HG03575 (cell line): ENCODE results near the gene FBLN2.
"Not testable (repeated sequence)": the region's sequence is repeated elsewhere in the genome, so short reads cannot be mapped to it uniquely, and the experiment has no call there.

Source experiments
- ATAC-seq: cut with Tn5 transposase; IDR thresholded peaks from one replicate; pipeline ENCODE4 v1.9.1; 2021; ENCODE audit not compliant: unreplicated experiment, insufficient number of reproducible peaks, low FRiP score; ENCODE audit errors: extremely low read depth

FBLN2 gene

DNA sequence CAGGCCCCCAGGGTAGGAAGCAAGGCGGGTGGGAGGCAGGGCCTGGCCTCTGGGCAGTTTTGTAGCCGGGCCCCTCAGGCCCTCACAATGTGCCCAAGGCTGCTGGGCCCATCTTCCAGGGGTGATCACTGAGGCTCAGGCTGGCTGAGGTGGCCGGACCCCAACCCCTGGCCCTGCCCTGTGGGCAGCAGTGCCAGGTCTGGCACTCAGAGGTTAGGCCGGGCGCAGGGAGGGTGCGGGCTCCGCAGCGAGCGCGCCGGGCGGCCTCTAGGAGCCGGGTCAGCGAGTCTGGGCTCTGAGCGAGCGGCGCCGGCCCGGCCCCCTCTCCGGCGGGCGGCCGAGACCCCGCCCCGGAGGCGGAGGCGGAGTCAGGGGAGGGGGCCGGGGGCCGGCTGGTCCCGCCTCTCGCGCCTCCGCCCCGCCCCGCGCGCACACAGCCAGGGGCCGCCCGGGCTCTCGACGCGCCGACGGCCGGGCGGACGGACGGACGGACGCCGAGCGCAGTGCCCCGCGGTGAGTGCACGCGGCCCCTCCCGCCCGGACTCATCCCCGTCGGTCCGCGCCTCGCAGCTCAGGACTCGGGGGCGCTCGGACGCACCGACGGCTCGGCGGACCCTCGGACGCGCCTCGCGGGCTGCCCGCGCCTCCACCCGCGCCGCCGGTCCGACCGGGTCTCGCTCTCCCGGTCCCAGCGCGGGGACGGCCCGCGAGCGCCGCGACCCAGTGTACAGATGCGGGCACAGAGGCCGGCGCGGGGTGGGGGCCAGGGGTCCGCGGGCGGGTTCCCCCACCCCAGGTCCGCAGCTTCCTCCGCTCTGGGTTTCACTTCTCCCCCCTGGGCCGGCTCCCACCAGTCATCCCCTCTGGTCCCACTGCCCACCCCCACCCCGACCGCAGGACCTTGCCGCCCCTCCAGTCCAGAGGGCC is at the start of gene FBLN2:
Gene FBLN2 (plus strand): TSS at position 430 of the 927 bp plus-strand sequence. CDS start 21,231 bp downstream, outside the sequence.
- no peak for ATAC-seq

DNA sequence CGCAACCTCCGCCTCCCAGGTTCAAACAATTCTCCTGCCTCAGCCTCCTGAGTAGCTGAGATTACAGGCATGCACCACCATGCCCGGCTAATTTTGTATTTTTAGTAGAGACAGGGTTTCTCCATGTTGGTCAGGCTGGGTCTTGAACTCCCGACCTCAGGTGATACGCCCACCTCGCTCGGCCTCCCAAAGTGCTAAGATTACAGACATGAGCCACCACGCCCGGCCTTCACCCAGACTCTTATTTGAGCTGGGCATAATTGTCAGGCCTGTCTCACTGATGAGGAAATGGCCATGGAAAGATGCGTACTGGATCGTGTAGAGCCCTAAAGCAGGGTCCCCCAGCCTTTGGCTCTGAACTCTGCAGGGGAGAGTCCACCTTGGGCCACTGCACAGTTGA is 49.7 kb upstream of the FBLN2 start:
- ATAC-seq: not testable (repeated sequence)

DNA sequence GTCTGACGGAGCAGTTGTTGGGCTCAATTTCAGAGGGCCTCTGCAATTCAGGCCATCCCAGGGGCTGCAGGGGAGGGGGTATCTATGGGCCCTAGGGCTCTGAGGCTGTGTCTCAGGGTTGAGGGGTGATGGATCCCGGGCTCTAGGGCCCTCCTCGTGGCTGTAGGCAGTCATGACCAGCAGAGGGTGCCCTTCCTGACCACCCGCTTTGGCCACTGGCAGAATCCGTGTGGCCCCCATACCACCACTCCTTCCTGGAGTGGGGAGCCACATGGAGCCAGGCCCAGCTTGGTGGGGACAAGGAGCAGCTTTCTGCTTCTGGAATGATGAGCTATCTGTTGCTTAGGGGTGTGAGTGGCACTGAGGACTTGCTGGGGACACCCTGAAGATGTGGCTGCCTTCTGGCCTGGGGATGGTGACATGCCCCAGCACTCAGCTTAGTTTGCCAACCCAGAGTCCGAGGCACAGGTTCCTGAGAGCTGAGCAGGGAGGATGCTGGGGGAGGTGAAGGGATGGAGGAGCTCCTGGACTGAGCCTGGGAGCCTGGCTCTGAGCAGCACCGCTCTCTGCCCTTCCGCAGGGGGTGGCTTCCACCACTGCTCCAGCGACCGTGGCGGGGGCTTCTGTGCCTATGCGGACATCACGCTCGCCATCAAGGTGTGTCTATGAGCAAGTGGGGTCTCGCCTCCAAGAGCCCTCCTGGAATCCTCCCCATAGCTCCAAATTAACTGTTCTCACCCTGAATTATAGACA is 48.6 kb upstream of the FBLN2 start:
- ATAC-seq: no peak

DNA sequence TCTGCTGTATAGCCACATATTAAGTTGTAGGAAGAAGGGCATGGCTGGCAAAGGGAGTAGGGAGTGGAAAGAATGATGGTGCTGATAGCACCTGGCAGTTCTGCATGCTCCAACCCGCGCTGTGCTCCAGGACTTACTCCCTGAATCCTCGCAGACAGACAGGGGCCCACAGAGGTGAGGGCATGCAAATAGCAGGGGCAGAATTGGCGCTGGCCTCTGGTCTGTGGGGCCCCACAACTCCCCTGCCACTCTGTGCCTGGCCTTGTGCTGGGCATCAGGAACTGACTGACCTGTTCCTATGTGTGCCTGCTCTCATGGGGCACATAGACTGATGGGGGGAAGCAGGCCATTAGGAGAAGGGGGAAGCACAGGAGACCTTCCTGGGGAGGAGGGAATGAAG is 47.9 kb upstream of the FBLN2 start:
- no peak for ATAC-seq

DNA sequence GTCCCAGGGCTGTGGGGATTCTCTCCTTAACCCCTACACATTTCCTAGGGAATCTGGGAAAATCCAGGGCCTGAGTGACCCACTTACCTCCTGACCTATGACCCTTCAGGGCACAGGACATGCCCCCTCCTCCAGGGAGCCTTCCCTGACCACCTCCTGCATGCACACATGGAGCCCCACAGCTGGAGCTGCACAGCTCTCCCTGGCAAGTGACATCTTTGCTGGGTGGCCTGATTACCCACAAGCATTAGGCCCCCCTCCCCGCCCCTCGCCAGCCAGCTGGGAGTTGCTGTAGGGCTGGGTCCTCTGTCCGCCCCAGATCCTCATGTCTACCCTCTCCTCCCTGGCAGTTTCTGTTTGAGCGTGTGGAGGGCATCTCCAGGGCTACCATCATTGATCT is 47.4 kb upstream of the FBLN2 start:
- no peak for ATAC-seq

DNA sequence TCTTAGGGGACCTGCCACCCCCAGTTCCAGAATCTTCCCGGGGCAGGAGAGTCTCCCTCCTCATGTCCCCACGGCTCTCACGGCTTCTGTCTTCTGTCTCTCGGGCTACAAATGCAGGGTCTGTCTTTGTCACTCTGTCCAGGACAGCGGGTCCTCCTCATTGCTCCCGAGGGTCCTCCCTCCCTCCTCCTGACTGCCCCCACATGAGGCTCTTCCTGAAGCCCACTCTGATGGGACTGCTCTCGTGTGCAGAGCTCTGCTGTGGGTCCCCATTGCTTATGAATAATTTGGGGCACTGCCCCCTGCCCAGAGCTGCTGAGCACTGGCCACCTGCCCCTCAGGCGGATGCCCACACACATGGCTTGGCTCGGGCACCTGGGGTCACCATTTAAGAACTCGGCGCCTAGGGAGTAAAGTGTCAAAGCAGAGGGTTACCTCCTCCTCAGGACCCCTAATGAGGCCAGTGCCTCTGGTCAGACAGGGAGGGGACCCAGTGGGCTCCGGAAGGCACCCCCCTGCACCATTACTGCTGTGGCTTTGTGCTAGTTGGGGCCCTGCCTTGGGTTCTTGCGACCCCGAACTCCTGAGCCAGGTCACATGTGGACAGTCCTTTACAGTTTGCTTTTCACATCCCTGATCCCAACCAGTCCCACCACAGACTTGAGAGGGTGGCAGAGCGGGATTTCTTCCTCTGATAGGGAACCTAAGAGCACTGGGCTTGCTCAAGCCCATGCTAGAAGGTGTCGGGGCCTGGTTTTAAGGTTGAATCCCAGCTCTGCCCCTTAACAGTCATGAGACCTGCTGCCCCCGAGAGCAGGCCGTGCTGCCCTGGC is 46.8 kb upstream of the FBLN2 start:
- no peak for ATAC-seq

DNA sequence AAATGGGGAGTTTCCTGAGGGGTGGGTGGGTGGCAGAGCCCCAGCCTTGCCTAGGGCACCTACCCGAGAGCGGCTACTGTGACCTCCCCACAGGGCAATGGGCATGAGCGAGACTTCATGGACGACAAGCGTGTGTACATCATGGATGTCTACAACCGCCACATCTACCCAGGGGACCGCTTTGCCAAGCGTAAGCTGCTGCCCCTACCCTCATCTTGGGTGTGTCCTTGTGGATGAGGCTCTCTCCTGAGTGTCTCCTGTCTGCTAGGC is 46.2 kb upstream of the FBLN2 start:
- ATAC-seq: no peak

DNA sequence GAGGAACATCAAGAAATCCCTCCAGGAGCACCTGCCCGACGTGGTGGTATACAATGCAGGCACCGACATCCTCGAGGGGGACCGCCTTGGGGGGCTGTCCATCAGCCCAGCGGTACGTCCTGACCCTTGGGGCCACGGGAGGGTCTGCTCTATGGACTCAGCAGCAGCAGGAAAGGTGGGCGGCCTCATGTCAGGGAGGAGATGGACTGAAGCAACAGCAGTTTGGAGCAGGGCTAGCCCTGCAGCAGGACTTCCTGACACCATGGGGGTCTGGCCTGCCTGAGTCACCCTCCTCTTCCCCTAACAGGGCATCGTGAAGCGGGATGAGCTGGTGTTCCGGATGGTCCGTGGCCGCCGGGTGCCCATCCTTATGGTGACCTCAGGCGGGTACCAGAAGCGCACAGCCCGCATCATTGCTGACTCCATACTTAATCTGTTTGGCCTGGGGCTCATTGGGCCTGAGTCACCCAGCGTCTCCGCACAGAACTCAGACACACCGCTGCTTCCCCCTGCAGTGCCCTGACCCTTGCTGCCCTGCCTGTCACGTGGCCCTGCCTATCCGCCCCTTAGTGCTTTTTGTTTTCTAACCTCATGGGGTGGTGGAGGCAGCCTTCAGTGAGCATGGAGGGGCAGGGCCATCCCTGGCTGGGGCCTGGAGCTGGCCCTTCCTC is 44.6 kb upstream of the FBLN2 start:
- ATAC-seq: no peak

DNA sequence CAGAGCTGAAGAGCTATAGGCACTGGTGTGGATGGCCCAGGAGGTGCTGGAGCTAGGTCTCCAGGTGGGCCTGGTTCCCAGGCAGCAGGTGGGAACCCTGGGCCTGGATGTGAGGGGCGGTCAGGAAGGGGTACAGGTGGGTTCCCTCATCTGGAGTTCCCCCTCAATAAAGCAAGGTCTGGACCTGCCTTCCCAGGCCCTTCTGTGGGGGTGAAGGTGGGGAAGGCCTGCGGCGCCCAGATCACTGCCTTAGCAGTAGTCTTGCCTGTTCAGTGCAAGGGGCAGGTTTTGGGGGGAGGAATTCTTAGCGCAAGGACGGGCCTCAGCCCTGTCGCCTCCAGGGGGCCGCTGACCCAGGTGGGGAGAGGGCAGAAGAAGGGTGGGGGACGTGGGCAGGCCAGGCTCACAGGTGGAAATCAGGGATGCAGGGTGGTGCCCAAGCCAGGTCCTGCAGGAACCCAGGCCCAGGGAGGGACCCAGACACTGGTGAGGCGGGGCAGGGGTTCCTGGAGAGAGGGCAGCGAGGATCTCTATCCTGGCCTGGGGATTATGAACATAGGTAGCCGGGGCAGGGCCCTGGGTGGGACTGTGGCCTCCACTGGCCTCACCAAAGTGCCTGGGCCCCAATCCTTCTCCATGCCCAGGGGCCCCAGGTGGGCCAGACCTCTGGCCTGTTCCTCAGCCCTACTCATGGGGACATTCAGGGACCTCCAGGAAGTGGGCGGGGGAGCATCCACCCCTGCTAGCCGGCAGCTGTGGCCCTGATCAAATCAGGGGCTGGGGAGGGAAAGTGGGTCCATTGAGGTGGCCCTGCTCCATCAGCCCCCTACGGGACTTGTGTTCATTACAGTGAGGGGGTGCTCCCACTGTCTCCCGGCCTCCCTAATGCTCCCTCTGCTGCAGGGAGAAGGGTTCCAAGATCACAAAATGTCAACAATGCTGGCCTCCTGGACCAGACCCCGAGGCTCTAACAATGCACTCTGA is 43.5 kb upstream of the FBLN2 start:
- no peak for ATAC-seq

DNA sequence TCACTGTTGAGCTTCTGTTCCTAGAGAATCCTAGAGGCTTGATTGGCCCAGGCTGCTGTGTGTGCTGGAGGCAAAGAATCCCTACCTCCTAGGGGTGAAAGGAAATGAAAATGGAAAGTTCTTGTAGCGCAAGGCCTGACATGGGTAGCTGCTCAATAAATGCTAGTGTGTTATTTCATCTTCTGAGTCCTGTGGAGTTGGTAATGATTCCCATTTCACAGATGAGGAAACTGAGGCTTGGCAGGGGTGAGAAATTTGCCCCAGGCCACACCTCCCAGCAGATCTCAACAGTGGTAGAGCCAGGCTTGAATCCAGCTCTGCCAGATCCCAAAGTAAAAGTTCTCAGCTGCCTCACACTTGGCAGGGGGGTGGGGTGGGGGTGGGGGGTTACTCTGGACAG is 42.7 kb upstream of the FBLN2 start:
- ATAC-seq: no peak

DNA sequence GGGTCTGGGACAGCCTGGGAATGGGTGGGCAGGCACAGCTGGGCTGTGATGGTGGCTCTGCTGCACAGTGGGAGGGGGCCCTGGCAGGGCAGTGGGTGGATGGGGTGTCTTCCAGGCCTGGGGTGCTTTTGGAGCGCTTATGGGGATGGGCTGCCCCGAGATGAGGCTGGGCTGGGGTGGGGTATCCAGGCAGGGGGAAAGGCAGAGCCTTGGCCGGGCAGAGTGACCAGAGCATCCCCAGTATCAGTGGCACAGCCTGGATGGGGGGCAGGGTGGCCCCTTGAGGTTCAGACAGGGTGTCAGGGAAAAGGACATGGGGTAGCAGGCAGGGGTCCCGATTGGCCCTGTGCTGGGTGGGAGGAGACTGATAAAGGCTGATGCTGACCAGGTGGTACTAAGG is 42.2 kb upstream of the FBLN2 start:
- no peak for ATAC-seq

DNA sequence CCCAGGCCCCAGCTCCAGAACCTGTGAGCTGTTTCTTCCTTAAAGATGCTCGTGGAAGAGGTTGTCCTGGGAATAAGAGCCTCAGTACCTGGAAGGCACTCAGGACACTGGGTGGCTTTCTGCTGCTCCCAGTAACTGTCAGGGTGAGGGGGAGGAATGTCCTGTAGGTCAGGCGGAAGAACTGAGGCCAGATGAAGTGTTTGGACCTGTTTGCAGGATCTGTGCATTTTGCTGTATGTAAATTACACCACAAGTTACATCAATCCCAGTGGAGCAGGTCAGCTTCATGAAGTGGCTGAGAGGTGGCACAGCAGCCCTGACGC is 41.7 kb upstream of the FBLN2 start:
- ATAC-seq: no peak

DNA sequence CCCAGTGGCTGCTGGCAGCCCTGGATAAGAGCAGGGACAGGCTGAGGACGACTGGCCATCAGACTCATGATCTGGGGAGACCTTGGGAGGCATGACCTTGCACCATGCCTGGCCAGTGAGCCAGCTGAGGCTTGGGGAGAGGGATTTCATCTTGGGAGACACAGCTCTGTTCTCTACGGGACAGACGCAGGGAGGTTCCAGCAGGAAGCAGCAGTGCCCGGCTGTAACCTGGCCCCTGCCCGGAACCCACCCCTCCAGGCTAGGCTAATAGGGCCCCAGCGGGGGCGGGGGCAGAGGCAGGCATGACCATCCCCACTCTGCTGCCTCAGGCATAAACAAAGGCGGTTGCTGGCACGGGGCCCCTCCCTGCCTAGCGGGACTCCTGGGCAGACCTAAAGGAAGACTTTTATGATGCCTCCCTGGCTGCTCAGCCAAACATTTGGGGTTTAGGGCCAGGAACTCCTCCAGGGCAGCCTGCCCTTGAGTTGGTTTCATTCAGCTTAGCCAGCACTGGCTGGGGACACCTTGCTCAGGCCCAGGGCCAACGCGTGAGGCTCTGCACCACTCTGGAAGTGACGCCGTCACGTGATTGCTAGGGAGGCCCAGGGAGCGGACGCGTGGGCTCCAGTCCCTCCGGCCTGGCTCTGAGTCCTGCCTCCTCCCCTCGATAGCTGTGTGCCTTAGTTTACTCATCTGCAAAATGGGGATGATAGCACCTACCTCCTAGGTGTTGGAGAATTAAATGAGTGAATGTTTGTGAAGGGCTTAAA is 41.2 kb upstream of the FBLN2 start:
- ATAC-seq: no peak

DNA sequence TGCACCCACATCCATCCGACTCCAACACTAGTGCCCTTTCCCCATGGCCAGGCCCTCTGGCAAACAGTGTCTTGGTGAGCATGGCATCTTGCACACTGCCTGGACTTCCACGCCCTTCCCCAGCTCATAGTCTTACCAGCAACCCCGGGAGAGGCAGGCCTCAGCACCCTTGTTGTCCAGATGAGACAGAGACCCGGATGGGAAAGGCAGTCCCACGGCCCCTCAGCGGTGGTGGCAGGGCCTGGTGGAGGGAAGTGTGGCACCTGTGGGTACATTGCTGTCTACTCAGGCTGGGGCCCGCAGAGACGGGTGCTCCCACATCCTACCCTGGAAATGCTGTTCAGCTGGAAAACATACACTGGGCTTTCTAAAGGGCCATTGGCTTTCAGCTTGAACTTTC is 40.4 kb upstream of the FBLN2 start:
- no peak for ATAC-seq

DNA sequence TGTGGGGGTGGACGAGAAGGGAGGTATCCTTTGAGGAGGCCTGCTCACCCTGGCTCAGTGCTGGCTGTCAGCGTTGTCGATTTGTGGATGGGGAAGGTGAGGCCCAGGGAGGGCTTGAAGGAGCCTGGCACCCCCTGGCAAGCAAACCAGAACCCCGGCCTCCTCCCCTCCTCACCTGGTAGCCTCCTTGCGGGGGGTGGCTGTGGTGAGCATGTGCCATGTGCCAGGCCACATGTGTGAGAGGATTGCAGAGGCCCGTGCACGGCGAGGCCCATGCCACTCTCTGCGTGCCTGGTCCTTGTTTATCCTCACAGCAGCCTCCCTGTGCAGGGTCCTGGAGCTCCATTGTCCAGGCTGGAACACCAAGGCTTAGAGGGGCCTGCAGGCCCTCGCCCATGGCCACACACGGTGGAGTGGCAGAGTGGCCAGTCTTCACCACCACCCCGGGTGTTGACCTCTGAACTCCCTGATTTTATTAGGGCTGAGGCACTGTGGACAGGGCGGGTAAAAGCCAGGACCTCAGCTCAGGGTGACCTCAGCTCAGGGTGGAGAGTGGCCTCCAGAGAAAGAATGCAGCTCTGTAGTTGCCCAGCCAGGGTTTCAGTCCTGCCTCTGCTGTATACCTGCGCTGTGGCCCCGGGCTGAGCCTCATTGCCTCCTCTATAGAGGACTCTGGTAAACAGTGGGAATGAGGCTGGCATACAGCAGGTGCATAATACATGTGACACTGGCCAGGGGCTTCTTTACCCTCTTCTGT is 39.7 kb upstream of the FBLN2 start:
- ATAC-seq: no peak

DNA sequence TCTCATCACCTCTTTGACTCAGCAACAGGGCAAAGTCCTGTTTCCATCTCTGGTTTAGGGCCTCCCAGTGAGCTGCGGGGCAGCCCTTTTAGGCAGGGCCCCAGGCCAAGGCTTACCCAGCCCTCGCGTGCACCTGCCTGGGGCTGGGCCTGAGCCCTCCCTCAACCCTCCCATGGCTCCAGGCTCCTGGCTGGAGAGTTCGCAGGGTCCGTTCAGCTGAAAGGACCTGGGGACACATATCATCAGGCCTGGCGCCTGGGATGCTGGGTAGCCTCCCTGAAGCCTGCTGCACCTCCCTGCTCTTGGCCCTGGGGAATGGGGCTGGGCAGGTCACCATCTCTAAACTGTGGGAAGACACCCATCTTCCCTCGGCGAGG is 39.1 kb upstream of the FBLN2 start:
- no peak for ATAC-seq

DNA sequence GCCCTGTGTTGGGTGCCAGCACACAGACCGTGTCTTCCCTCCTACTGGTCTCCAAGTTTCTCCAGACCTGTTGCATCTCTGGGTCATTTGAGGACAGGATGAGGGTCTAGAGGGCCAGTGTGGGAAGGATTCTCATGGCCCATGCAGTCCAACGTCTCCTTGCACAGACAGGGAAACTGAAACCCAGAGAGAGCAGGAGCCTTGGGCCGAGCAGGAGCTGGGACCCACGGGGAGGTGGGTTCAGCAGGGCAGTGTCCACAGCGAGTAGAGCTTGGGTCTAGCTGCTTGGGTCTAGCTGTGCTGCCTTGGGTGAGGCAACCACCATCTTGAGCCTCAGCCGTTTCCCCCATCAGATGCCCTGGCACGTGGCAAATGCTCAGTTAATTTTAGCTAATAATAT is 36.5 kb upstream of the FBLN2 start:
- no peak for ATAC-seq
